Activated naive CD8-positive, alpha-beta T cell treated with anti-CD3 and anti-CD28 coated beads, Interleukin-2, amount 10 ng/mL, durations not matched to agents 7 days and 5 days (primary cell): Measurements from ENCODE around the gene FNIP2. TPM values are rescaled to one million over a fixed set of nuclear protein-coding genes. Genes with fewer than 3 reads are reported as not detected.
"Not testable (repeated sequence)": the region's sequence is repeated elsewhere in the genome, so short reads cannot be mapped to it uniquely, and the experiment has no call there.

ENCODE experiments used
- ATAC-seq: fragments of 150-1000 bp; cut with Tn5 transposase; one replicate; pipeline ENCODE4 v1.10.0; 2021; ENCODE audit warnings: low read depth, moderate library complexity
- POLR2A ChIA-PET: fragments of 350-600 bp; sonication (Branson Sonifier 250); formaldehyde crosslinking; loops from one replicate; lab custom pipeline; 2021; ENCODE audit warnings: antibody characterized with exemption; lab: Charles Lee
- DNase-seq: peaks from one replicate; pipeline ENCODE4 v3.0.0; 2021
- H3K27ac Mint-ChIP-seq: one replicate; pipeline ENCODE4 v1.8.0; 2022; ENCODE audit warnings: mild to moderate bottlenecking, mixed read lengths
- H3K27me3 Mint-ChIP-seq: one replicate; pipeline ENCODE4 v1.8.0; 2022; ENCODE audit warnings: mild to moderate bottlenecking, moderate library complexity, mixed read lengths
- H3K36me3 Mint-ChIP-seq: one replicate; pipeline ENCODE4 v1.8.0; 2021; ENCODE audit warnings: mild to moderate bottlenecking, mixed read lengths
- H3K4me1 Mint-ChIP-seq: one replicate; pipeline ENCODE4 v1.8.0; 2021; ENCODE audit warnings: mixed read lengths
- H3K4me3 Mint-ChIP-seq: one replicate; pipeline ENCODE4 v1.8.0; 2022; ENCODE audit warnings: mild to moderate bottlenecking, moderate library complexity, mixed read lengths
- H3K9me3 Mint-ChIP-seq: one replicate; pipeline ENCODE4 v1.8.0; 2021; ENCODE audit warnings: mixed read lengths
- total RNA-seq, 2 experiments: library from RNA; stranded (reverse); gene quantifications; one replicate each; pipeline ENCODE4 v1.2.3, GENCODE V29; 2021

FNIP2 gene
- total RNA-seq, 2 experiments from 2014 or later, result 15.3 to 15.7 TPM

DNA sequence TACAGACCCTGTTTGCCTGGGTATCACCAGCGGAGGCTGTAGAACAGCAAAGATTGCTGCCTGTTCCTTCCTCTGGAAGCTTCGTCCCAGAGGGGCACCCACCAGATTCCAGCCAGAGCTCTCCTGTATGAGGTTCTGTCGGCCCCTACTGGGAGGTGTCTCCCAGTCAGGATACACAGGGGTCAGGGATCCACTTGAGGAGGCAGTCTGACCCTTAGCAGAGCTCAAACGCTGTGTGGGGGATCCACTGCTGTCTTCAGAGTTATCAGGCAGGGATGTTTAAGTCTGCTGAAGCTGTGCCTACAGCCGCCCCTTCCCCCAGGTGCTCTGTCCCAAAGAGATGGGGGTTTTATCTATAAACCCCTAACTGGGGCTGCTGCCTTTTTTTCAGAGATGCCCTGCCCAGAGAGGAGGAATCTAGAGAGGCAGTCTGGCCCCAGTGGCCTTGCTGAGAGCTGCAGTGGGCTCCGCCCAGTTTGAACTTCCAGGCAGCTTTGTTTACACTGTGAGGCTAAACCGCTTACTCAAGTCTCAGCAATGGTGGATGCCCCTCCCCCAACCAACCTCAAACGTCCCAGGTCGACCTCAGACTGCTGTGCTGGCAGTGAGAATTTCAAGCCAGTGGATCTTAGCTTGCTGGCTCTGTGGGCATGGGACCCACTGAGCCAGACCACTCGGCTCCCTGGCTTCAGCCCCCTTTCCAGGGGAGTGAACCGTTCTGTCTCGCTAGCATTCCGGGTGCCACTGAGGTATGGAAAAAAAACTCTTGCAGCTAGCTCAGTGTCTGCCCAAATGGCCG is 133.7 kb downstream of the FNIP2 start:
- H3K4me1 Mint-ChIP-seq, H3K27ac Mint-ChIP-seq, H3K4me3 Mint-ChIP-seq, H3K9me3 Mint-ChIP-seq, POLR2A ChIA-PET, H3K27me3 Mint-ChIP-seq: not testable (repeated sequence)
- peak; percentile 52 for ATAC-seq
- H3K36me3 Mint-ChIP-seq, result peaks cover 48% of the 10 kb centered on the region
- peak; percentile 32 for DNase-seq

DNA sequence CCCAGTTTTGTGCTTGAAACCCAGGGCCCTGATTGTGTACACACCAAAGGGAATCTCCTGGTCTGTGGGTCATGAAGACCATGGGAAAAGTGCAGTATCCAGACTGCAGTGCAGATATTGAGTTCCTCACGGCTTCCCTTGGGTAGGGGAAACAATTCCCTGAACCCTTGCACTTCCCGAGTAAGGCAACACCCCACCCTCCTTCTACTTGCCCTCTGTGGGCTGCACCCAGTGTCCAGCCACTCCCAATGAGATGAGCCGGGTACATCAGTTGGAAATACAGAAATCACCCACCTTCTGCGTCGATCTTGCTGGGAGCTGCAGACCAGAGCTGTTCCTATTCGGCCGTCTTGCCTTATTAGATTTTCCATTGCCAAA is 134.2 kb downstream of the FNIP2 start:
- Mint-ChIP-seq H3K36me3 (peaks cover 43% of the 10 kb centered on the region), H3K27me3 (no peaks in the 10 kb centered on the region), H3K9me3 (peaks cover 7% of the 10 kb centered on the region), H3K27ac (no peak overlapping the region), H3K4me3 (no peak overlapping the region), H3K4me1 (peaks cover 9% of the 10 kb centered on the region)
- POLR2A ChIA-PET, result no interaction called here
- DNase-seq, result no peak
- ATAC-seq, result no peak

DNA sequence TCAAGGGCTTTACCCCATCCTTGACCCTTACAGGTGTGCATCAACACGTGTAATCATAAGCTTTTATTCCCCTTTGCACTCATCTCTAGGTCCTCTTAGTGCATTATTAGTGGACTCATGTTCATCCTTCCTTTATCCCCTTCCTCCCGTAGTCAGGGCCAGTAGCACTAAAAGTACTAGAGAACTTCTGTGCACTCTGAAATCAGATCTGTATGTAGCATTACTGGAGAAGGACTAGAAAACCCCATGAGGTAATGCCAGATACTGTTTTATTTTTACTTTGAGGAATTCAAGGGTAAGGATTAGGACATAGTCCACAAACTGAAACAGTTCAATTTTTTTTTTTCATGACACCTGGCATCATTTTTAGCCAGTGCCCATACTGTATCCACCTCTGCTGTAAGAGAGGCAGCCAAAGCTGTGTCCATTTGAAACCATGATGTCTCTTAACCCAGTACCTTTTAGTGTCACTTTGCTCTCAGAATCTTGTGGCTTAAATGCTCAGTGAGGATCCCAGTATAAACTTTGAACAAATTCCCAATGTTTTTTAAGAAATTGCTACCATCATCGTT is 134.7 kb downstream of the FNIP2 start:
- POLR2A ChIA-PET, result no interaction called here
- H3K4me1 Mint-ChIP-seq, result peaks cover 9% of the 10 kb centered on the region
- ATAC-seq (no peak), DNase-seq (no peak)
- no peaks in the 10 kb centered on the region for H3K27me3 Mint-ChIP-seq
- H3K9me3 Mint-ChIP-seq, result peaks cover 7% of the 10 kb centered on the region
- H3K36me3 Mint-ChIP-seq, result peaks cover 39% of the 10 kb centered on the region
- H3K4me3 Mint-ChIP-seq, result no peak overlapping the region
- H3K27ac Mint-ChIP-seq, result no peak overlapping the region

DNA sequence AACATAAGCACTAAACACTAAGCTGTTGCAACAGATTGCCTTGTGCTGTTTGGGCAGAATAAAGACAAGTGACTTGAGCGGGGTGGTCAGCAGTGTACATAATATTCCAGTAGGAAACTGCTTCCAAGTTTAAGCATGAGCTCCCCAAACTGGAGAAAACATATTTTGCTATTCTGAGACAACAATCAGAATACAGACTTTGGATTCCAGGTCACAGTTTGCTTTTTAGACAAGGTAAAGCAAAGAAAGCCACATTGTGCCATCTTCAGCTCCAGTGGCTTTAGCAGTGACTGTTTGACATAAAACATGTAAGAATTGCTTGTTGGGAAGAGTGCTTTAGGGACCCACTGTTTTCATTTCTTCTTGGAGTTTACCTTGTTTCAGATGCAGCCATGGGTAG is 136.0 kb downstream of the FNIP2 start:
- POLR2A ChIA-PET, result no interaction called here
- Mint-ChIP-seq H3K27me3 (no peaks in the 10 kb centered on the region), H3K9me3 (peaks cover 6% of the 10 kb centered on the region), H3K4me1 (peaks cover 9% of the 10 kb centered on the region), H3K4me3 (no peak overlapping the region), H3K27ac (no peak overlapping the region), H3K36me3 (peaks cover 35% of the 10 kb centered on the region)
- no peak for DNase-seq
- ATAC-seq, result no peak

DNA sequence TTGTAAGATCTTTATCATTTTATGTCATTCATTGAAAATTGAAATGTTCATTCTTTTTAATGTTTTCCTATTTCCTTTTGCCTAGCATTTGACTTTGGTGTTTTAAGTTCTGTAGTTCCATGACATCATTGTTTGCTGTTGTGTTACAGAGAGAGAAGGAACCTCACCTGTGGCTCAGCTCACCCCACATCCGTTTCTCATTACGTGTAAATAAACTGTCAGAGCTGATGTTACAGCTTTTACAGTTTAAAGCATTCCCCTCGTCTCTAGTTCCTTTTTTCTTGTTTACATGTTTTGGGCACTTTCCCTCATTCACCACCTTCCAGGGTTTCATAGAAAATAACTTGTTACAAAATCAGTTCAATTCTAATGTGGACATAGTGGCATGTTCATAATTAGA is 137.2 kb downstream of the FNIP2 start:
- Mint-ChIP-seq H3K36me3 (peaks cover 27% of the 10 kb centered on the region), H3K27me3 (no peaks in the 10 kb centered on the region), H3K4me1 (peaks cover 9% of the 10 kb centered on the region), H3K9me3 (no peaks in the 10 kb centered on the region), H3K27ac (peak overlapping the region; percentile 7), H3K4me3 (no peak overlapping the region)
- peak; percentile 78 for ATAC-seq
- POLR2A ChIA-PET, result no interaction called here
- DNase-seq, result no peak

DNA sequence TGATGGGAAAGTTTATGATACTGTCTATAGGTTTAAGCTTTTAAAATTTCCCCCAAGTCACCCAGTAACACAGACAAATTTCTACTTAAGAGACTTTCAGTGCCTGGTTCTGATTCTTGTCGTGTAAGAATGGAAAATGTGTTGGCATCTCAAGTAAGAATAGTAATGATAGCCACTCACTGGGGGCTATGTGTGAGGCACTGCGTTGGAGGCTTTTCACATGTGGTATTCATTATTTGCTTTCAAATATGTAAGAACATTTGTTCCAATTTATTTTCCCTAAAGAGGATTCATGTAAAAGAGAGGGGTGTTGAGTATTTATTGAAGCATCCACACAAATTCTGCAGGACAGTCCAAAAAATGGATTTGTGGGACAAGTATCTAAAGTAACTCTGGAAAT is 143.6 kb downstream of the FNIP2 start:
- no peaks in the 10 kb centered on the region for H3K9me3 Mint-ChIP-seq
- H3K36me3 Mint-ChIP-seq, result peaks cover 2% of the 10 kb centered on the region
- POLR2A ChIA-PET, result no interaction called here
- no peaks in the 10 kb centered on the region for H3K4me1 Mint-ChIP-seq
- ATAC-seq (no peak), DNase-seq (no peak)
- H3K4me3 Mint-ChIP-seq, result no peak overlapping the region
- no peak overlapping the region for H3K27ac Mint-ChIP-seq
- no peaks in the 10 kb centered on the region for H3K27me3 Mint-ChIP-seq

DNA sequence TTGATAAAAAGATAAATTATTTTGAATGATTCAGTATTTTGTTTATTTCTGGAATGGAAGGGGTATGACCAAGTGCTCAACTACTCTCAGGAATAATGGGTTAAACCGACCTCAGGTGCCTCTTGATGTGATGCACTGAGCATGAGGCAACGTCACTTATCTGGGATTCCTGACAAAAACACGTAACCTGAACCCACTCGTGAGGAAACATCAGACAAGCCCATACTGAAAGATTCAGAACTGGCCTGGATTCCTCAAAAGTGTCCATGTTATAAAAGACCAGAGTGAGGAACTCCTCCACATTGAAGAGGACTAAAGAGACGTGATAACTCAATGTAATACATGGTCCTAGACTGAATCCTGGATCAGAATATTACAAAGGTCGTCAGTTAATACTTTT is 144.0 kb downstream of the FNIP2 start:
- ATAC-seq (no peak), DNase-seq (no peak)
- Mint-ChIP-seq H3K36me3 (peaks cover 2% of the 10 kb centered on the region), H3K27ac (no peak overlapping the region), H3K4me1 (no peaks in the 10 kb centered on the region), H3K9me3 (no peaks in the 10 kb centered on the region), H3K27me3 (no peaks in the 10 kb centered on the region), H3K4me3 (no peak overlapping the region)
- POLR2A ChIA-PET, result no interaction called here

DNA sequence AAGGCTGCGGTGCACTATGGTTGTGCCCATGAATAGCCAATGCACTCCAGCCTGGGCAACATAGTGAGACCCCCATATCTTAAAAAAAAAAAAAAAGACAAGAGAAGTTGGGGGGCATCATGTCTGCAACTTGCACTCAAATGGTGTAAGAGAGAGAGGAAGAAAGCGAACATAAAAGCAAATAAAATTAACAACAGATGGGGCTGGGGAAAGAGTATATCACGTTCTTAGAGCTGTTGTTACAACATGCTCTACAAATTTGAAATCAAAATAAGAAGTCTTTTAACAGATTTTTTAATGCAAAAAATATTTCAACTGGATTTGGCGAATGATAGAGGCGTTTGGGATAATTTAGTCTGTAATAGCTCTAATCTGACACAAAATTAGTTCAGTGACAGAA is 144.9 kb downstream of the FNIP2 start:
- Mint-ChIP-seq H3K4me1 (no peaks in the 10 kb centered on the region), H3K27ac (no peak overlapping the region), H3K4me3 (no peak overlapping the region), H3K27me3 (no peaks in the 10 kb centered on the region), H3K9me3 (no peaks in the 10 kb centered on the region), H3K36me3 (peaks cover 2% of the 10 kb centered on the region)
- POLR2A ChIA-PET, result no interaction called here
- ATAC-seq (no peak), DNase-seq (no peak)

DNA sequence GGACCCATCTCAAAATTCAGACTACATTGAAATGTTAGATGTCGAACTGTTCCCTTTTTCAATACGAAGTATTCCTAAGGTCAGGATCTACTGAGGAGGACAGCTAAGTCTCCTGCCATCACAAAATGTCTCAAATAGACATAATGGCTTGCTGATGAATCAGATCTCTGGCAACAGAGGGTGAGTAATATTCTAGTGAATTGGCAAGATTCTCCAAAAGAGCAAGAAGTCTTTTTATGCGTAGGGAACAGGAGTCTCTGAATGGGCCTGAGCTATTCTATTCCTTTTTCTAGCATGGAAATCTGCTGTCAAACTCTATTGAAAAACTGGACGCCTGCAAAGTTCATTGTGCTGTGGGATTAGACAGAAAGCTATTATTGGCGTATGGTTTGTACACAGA is 145.4 kb downstream of the FNIP2 start:
- H3K4me3 Mint-ChIP-seq, result no peak overlapping the region
- no peaks in the 10 kb centered on the region for H3K27me3 Mint-ChIP-seq
- no peak for DNase-seq
- H3K4me1 Mint-ChIP-seq, result no peaks in the 10 kb centered on the region
- no peak for ATAC-seq
- no peak overlapping the region for H3K27ac Mint-ChIP-seq
- no peaks in the 10 kb centered on the region for H3K9me3 Mint-ChIP-seq
- H3K36me3 Mint-ChIP-seq, result peaks cover 2% of the 10 kb centered on the region
- POLR2A ChIA-PET, result no interaction called here

DNA sequence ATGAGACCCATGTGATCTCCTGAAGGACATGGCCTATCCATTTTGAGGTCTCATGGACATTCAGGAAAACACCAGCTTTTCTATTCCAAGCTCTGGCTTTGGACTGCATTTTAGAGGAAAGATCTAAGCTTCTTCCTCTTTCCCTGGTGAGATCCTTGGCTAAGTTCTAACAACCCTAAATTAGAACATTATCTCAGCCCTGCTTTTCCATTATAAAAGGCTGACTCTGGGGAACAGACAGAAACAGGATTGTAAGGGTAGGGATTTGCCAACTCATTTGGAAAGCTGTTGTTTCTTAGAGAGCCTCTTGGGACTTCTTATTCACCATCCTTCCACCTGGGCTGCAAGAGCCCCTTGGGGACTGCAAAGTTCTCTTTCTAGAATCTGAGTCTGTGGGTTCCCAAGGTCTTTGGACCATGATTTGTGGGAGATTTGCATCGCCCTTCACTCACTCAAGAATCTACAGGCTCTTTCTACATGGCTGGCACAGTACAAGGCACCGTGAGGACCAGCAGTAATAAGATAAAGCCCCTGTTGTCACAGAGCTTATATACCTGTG is 146.9 kb downstream of the FNIP2 start:
- POLR2A ChIA-PET, result no interaction called here
- peaks cover 2% of the 10 kb centered on the region for H3K9me3 Mint-ChIP-seq
- no peak for ATAC-seq

DNA sequence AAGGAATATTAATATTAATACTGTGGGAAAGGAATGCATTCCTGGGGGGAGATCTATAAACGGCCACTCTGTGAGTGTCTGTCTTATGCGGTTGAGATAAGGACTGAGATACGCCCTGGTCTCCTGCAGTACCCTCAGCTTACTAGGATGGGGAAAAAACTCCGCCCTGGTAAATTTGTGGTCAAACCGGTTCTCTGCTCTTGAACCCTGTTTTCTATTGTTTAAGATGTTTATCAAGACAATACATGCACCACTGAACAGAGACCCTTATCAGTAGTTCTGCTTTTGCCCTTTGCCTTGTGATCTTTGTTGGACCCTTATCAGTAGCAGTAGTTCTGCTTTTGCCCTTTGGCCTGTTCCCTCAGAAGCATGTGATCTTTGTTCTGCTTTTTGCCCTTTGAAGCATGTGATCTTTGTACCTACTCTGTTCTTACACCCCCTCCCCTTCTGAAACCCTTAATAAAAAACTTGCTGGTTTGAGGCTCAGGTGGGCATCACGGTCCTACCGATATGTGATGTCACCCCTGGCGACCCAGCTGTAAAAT is 151.7 kb downstream of the FNIP2 start:
- H3K27ac Mint-ChIP-seq, ATAC-seq, H3K27me3 Mint-ChIP-seq, DNase-seq, H3K4me1 Mint-ChIP-seq, H3K36me3 Mint-ChIP-seq, POLR2A ChIA-PET, H3K4me3 Mint-ChIP-seq, H3K9me3 Mint-ChIP-seq: not testable (repeated sequence)

More for the DNA sequence above, 146.9 kb downstream of the FNIP2 start:
- Mint-ChIP-seq H3K36me3 (no peaks in the 10 kb centered on the region), H3K4me1 (no peaks in the 10 kb centered on the region), H3K27me3 (no peaks in the 10 kb centered on the region), H3K4me3 (no peak overlapping the region), H3K27ac (no peak overlapping the region)
- DNase-seq, result no peak

DNA sequence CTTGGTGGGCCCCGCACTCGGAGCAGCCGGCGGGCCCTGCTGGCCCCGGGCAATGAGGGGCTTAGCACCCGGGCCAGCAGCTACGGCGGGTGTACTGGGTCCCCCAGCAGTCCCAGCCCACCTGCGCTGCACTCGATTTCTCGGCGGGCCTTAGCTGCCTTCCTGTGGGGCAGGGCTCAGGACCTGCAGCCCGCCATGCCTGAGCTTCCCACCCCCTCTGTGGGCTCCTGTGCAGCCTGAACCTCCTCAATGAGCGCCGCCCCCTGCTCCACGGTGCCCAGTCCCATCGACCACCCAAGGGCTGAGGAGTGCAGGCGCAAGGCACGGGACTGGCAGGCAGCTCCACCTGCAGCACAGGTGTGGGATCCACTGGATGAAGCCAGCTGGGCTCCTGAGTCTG is 158.9 kb downstream of the FNIP2 start:
- DNase-seq, H3K27ac Mint-ChIP-seq, H3K36me3 Mint-ChIP-seq, H3K4me3 Mint-ChIP-seq, H3K9me3 Mint-ChIP-seq, POLR2A ChIA-PET, ATAC-seq, H3K27me3 Mint-ChIP-seq: not testable (repeated sequence)
- peaks cover 14% of the 10 kb centered on the region for H3K4me1 Mint-ChIP-seq

DNA sequence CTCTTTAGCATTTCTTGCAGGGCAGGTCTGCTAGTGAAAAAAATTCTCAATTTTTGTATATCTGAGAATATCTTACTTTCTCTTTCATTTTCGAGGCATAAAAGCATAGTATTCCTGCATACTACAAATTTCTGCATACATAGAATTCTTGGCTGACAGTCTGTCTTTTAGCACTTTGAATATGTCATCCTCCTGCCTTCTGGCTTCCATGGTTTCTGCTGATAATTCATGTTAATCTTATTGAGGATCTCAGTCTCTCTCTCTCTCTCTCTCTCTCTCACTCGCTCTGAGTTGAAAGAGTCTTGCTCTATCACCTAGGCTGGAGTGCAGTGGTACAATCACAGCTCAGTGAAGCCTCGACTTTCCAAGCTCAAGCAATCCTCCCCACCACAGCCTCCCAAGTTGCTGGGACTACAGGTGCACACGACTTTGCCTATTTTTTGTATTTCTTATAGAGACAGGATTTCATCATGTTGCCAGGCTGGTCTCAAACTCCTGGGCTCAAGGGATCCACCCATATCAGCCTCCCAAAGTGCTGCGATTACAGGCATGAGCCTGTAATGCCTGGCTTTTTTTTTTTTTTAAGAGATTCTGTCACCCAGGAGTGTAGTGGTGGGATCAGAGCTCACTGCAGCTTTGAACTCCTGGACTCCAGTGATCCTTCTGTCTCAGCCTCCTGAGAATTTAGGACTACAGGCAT is 161.3 kb downstream of the FNIP2 start:
- Mint-ChIP-seq H3K4me3 (peak overlapping the region; percentile 71), H3K36me3 (no peaks in the 10 kb centered on the region), H3K9me3 (peaks cover 3% of the 10 kb centered on the region), H3K27me3 (no peaks in the 10 kb centered on the region), H3K27ac (peak overlapping the region; percentile 70), H3K4me1 (peaks cover 14% of the 10 kb centered on the region)
- ATAC-seq (no peak), DNase-seq (no peak)
- POLR2A ChIA-PET, result no interaction called here
